GM23338 (cell line): Measurements from ENCODE around the gene IBTK.

Experiments
- EZH2 ChIP-seq: fragments of 200-600 bp; sonication (generic); IDR thresholded peaks from one replicate; pipeline ENCODE4 v1.8.0; 2017; ENCODE audit warnings: antibody characterized with exemption, mild to moderate bottlenecking, low read depth; ENCODE audit not compliant: unreplicated experiment
- POLR2AphosphoS5 ChIP-seq: IDR thresholded peaks from 2 replicates; pipeline ENCODE4 v1.6.1; 2016; ENCODE audit warnings: antibody characterized with exemption, low read depth
- TF ChIP-seq, protein P1 (sequence below), 2 experiments: fragments of 200-600 bp in 1 of 2; sonication (generic) in 1 of 2; conservative IDR thresholded peaks; 2 replicates each; pipeline versions ENCODE4 v1.5.1 to v1.6.1; 2016 to 2017; ENCODE audit warnings: antibody characterized with exemption in 2 of 2, low read depth in 2 of 2, mild to moderate bottlenecking in 2 of 2, moderate library complexity in 1 of 2

DNA sequence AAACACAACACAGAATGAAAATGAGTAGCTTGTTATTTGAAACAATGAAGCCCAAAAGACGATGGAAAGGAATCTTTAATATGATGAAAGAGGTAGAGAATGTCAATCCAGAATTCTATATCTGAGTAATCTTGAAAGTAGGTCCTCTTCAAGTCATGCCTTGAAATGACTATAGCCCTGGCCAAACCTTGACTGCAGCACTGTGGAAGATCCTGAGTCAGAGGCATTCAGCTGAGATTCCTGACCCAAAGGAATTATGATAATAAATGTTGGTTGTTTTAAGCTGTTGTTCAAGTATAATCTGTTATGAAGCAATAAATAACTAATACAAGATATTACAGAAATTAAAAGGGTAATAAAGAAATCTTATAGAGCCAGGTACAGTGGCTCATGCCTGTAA, 64.8 kb downstream of the IBTK start:
- no peak for TF ChIP-seq POLR2AphosphoS5
- TF ChIP-seq, protein P1, sequence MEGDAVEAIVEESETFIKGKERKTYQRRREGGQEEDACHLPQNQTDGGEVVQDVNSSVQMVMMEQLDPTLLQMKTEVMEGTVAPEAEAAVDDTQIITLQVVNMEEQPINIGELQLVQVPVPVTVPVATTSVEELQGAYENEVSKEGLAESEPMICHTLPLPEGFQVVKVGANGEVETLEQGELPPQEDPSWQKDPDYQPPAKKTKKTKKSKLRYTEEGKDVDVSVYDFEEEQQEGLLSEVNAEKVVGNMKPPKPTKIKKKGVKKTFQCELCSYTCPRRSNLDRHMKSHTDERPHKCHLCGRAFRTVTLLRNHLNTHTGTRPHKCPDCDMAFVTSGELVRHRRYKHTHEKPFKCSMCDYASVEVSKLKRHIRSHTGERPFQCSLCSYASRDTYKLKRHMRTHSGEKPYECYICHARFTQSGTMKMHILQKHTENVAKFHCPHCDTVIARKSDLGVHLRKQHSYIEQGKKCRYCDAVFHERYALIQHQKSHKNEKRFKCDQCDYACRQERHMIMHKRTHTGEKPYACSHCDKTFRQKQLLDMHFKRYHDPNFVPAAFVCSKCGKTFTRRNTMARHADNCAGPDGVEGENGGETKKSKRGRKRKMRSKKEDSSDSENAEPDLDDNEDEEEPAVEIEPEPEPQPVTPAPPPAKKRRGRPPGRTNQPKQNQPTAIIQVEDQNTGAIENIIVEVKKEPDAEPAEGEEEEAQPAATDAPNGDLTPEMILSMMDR (conservative IDR thresholded peaks at IDR 0.05; ENCODE audit: low read depth in 2 of 2): no peak
- no peak for TF ChIP-seq EZH2
